K562 (cell line): ENCODE data around the gene WNT7B. TPM values are rescaled to one million over a fixed set of nuclear protein-coding genes. Genes with fewer than 3 reads are reported as not detected.

Experiments used
- ATAC-seq: fragments of 200-7000 bp; cut with Tn5 transposase; 3 replicates; pipeline ENCODE4 v1.9.1; 2020; ENCODE audit warnings: moderate library complexity
- BruUV-seq: library from RNA; stranded (reverse); fragments of 400-500 nt; replicated peaks from 2 replicates; lab custom pipeline; 2021; lab: Mats Ljungman, UMichigan
- CTCF ChIA-PET: fragments of 300-600 bp; formaldehyde crosslinking; extraction: SDS; loops from one replicate; lab custom pipeline; 2021; ENCODE audit warnings: low intra/inter-chr PET ratio; lab: Yijun Ruan, JAX
- POLR2A ChIA-PET: fragments of 300-600, 350-650 bp; sonication (Branson Sonifier 250); formaldehyde crosslinking; extraction: SDS; loops from one replicate; lab custom pipeline; 2021; ENCODE audit warnings: antibody characterized with exemption, inconsistent platforms; lab: Yijun Ruan, JAX
- DNase-seq, 4 experiments: peaks; one replicate each; pipeline versions ENCODE4 v3.0.0 to v3.0.0-alpha.2; 2011 to 2018; ENCODE audit warnings: low spot score in 3 of 4, mixed read lengths in 3 of 4; ENCODE audit errors: extremely low read depth in 1 of 4
- FAIRE-seq: peaks from 2 replicates; lab custom pipeline; 2011; peaks lifted over from hg19 to GRCh38; lab: Jason Lieb, UNC
- H2AFZ ChIP-seq: 2 replicates; pipeline ENCODE4 v1.6.0; 2011; ENCODE audit warnings: low read depth, low read length, control low read depth, inconsistent platforms
- H3K27ac ChIP-seq: fragments of 200-600 bp; 3 replicates; pipeline ENCODE4 v1.8.0; 2011; ENCODE audit warnings: low read depth, mild to moderate bottlenecking, control low read depth, inconsistent platforms, low read length, moderate library complexity, mixed read lengths; ENCODE audit errors: extremely low read depth
- H3K27me3 ChIP-seq, 2 experiments: fragments of 300-600 bp in 1 of 2; 2 replicates in 1 of 2; 3 replicates in 1 of 2; pipeline versions ENCODE4 v1.6.0 to v1.8.0; 2011; ENCODE audit warnings: inconsistent platforms in 2 of 2, low read length in 2 of 2, mild to moderate bottlenecking in 1 of 2, mixed read lengths in 1 of 2, moderate library complexity in 1 of 2; ENCODE audit not compliant: control insufficient read depth in 2 of 2, insufficient read depth in 2 of 2
- H3K36me3 ChIP-seq: fragments of 300-600 bp; 3 replicates; pipeline ENCODE4 v1.8.0; 2011; ENCODE audit warnings: mild to moderate bottlenecking, low read length, inconsistent platforms; ENCODE audit not compliant: control insufficient read depth, insufficient read depth
- H3K4me1 ChIP-seq, 2 experiments: fragments of 200-600 bp in 1 of 2; replicated peaks in 1 of 2; 2 replicates in 1 of 2; 3 replicates in 1 of 2; pipeline versions ENCODE4 v1.5.1 to v1.8.0; 2011; ENCODE audit warnings: inconsistent platforms in 2 of 2, low read length in 2 of 2, mild to moderate bottlenecking in 1 of 2, mixed read lengths in 1 of 2, moderate library complexity in 1 of 2; ENCODE audit not compliant: control insufficient read depth in 2 of 2, insufficient read depth in 2 of 2
- H3K4me2 ChIP-seq: 2 replicates; pipeline ENCODE4 v1.6.1; 2011; ENCODE audit warnings: low read length, control low read depth, inconsistent platforms, mixed read lengths; ENCODE audit not compliant: insufficient read depth
- H3K4me3 ChIP-seq: fragments of 200-600 bp; sonication (generic), shearing (Covaris generic); 2 replicates; pipeline ENCODE4 v1.5.1; 2016; ENCODE audit warnings: control low read depth, inconsistent platforms
- H3K79me2 ChIP-seq: fragments of 200-600 bp; 3 replicates; pipeline ENCODE4 v1.8.0; 2011; ENCODE audit warnings: low read length, inconsistent platforms; ENCODE audit not compliant: control insufficient read depth, insufficient read depth
- H3K9ac ChIP-seq, 2 experiments: 2 replicates each; pipeline versions ENCODE4 v1.6.0 to v1.6.1; 2011; ENCODE audit warnings: low read depth in 2 of 2, low read length in 2 of 2, control low read depth in 1 of 2, inconsistent platforms in 1 of 2, mild to moderate bottlenecking in 1 of 2, mixed read lengths in 1 of 2; ENCODE audit not compliant: insufficient read depth in 1 of 2
- H3K9me1 ChIP-seq: one replicate; pipeline ENCODE4 v1.6.0; 2011; ENCODE audit warnings: inconsistent platforms, mild to moderate bottlenecking, low read length, moderate library complexity; ENCODE audit not compliant: control insufficient read depth, insufficient read depth
- H3K9me3 ChIP-seq: replicated peaks from 2 replicates; pipeline ENCODE4 v1.5.1; 2011; ENCODE audit warnings: low read depth, low read length, inconsistent platforms; ENCODE audit not compliant: control insufficient read depth, insufficient read depth
- H4K20me1 ChIP-seq: replicated peaks from 2 replicates; pipeline ENCODE4 v1.6.1; 2011; ENCODE audit warnings: low read length, inconsistent platforms, mixed read lengths; ENCODE audit not compliant: control insufficient read depth, insufficient read depth
- NFIC ChIP-seq: fragments of 450-650 bp; IDR thresholded peaks from 2 replicates; pipeline ENCODE4 v1.6.1; 2017; ENCODE audit warnings: mild to moderate bottlenecking, inconsistent platforms
- U2AF2 ChIP-seq: fragments of 200-400 bp; formaldehyde crosslinking; optimal IDR thresholded peaks from 2 replicates; pipeline ENCODE3; 2017; ENCODE audit warnings: low read depth, mild to moderate bottlenecking, low read length
- ZNF121 ChIP-seq: sonication (generic); formaldehyde crosslinking; conservative IDR thresholded peaks from 2 replicates; pipeline ENCODE4 v1.8.0; 2022; ENCODE audit warnings: missing genetic modification reagents
- ZNF561 ChIP-seq: fragments of 450-650 bp; formaldehyde crosslinking; conservative IDR thresholded peaks from 2 replicates; pipeline ENCODE4 v1.4.0; 2020; ENCODE audit warnings: mild to moderate bottlenecking, moderate library complexity
- WGBS: fragments of 100-300 bp; shearing (Covaris generic); methylation state at CpG from one replicate; pipeline ENCODE4 v1.1.6; 2016; ENCODE audit warnings: low coverage, mixed read lengths; ENCODE audit not compliant: insufficient coverage; ENCODE audit errors: missing lambda C conversion rate; 5-methylcytosine and 5-hydroxymethylcytosine counted together
- in situ Hi-C: fragments of 300-500 bp; cut with MboI; formaldehyde crosslinking; loops from 4 replicates; pipeline ENCODE4 v1.15.0; 2018; ENCODE audit warnings: inconsistent platforms, mixed read lengths
- intact Hi-C: fragments of 100-400 bp; cut with micrococcal nuclease; formaldehyde crosslinking; loops from 2 replicates; pipeline ENCODE4 v1.14.2; 2022
- polyA plus RNA-seq, 8 experiments: library from polyadenylated mRNA; depleted of rRNA in 4 of 8; stranded (reverse) in 5 of 8; unstranded in 3 of 8; fragments of >200 nt; fragmentation: Nextera tagmentation in 2 of 8; fragmentation: Illumina TruSeq in 1 of 8; extraction: Ambion mirVana in 2 of 8; extraction: Trizol in 1 of 8; gene quantifications; 2 replicates each; pipeline versions ENCODE4 v1.2.1 to v1.2.3, GENCODE V29; 2011 to 2014; ENCODE audit warnings: inconsistent platforms in 1 of 8, missing spikeins in 1 of 8
- total RNA-seq, 7 experiments: library from RNA; depleted of rRNA in 6 of 7; stranded (reverse); fragments of >200 nt in 6 of 7; fragmentation: Illumina TruSeq in 2 of 7; extraction: Trizol in 2 of 7; gene quantifications; 2 replicates each; pipeline versions ENCODE4 v1.2.1 to v1.2.3, GENCODE V29; 2011 to 2021; ENCODE audit warnings: low replicate concordance in 1 of 7
- TF ChIP-seq, protein P1 (sequence below), 3 experiments: fragments of 200-800 bp in 1 of 3; fragments of 250-450 bp in 1 of 3; fragments of 450-650 bp in 1 of 3; sonication (Bioruptor Pico) in 1 of 3; sonication (Bioruptor generic) in 1 of 3; formaldehyde crosslinking in 1 of 3; IDR thresholded peaks; 2 replicates each; pipeline versions ENCODE4 v1.6.1 to v1.8.0; 2016 to 2022; ENCODE audit warnings: mild to moderate bottlenecking in 2 of 3, missing genetic modification characterization in 2 of 3, missing compliant biosample characterization in 1 of 3, moderate library complexity in 1 of 3

Gene WNT7B
- total and polyA plus RNA-seq, 9 of the 15 experiments (the other 6 are each of a cell fraction or from before 2014, with no cell fraction given), result not detected

GRCh38 chr22:45948081-45948648, 28.8 kb downstream of the WNT7B start:
- Histone ChIP-seq H3K9me1 (no peaks in the 10 kb centered on the region), H2AFZ (no peak overlapping the region), H3K4me3 (no peak overlapping the region), H3K9ac (no peak overlapping the region), H4K20me1 (peaks cover 9% of the 10 kb centered on the region; the same call in 1 of the 2 replicates), H3K79me2 (no peaks in the 10 kb centered on the region), H3K9me3 (no peaks in the 10 kb centered on the region), H3K27me3 (peaks cover 3 to 75% of the 10 kb centered on the region in 2 experiments; a peak in 4 of 5 replicates), H3K4me1 (peaks cover 0 to 17% of the 10 kb centered on the region in 2 experiments; a peak in 2 of 5 replicates), H3K27ac (no peak overlapping the region), H3K4me2 (no peak overlapping the region), H3K36me3 (no peaks in the 10 kb centered on the region)
- POLR2A ChIA-PET, result interaction anchor here (1.4 kb wide), 1 partner anchor 14 kb away, joined by 3 read pairs; no protein-coding TSS in a partner anchor
- ATAC-seq, result no peak
- CTCF ChIA-PET, result no interaction called here
- no peak for DNase-seq
- FAIRE-seq, result no peak
- intact Hi-C loops (no loop called here), in situ Hi-C loops (no loop called here)
- TF ChIP-seq, protein P1, sequence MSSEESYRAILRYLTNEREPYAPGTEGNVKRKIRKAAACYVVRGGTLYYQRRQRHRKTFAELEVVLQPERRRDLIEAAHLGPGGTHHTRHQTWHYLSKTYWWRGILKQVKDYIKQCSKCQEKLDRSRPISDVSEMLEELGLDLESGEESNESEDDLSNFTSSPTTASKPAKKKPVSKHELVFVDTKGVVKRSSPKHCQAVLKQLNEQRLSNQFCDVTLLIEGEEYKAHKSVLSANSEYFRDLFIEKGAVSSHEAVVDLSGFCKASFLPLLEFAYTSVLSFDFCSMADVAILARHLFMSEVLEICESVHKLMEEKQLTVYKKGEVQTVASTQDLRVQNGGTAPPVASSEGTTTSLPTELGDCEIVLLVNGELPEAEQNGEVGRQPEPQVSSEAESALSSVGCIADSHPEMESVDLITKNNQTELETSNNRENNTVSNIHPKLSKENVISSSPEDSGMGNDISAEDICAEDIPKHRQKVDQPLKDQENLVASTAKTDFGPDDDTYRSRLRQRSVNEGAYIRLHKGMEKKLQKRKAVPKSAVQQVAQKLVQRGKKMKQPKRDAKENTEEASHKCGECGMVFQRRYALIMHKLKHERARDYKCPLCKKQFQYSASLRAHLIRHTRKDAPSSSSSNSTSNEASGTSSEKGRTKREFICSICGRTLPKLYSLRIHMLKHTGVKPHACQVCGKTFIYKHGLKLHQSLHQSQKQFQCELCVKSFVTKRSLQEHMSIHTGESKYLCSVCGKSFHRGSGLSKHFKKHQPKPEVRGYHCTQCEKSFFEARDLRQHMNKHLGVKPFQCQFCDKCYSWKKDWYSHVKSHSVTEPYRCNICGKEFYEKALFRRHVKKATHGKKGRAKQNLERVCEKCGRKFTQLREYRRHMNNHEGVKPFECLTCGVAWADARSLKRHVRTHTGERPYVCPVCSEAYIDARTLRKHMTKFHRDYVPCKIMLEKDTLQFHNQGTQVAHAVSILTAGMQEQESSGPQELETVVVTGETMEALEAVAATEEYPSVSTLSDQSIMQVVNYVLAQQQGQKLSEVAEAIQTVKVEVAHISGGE (CRISPR knock-in tag; IDR thresholded peaks at IDR 0.05), result no peak
- TF ChIP-seq ZNF121, result no peak
- TF ChIP-seq U2AF2, result no peak
- no peak for TF ChIP-seq ZNF561
- peak; percentile 66 for TF ChIP-seq NFIC
- BruUV-seq, result no TSS peak
- WGBS, result 7% methylated on average over 11 of the region's 21 CpGs
